ENCODE data around the gene GATA1. TPM values are rescaled to one million over a fixed set of nuclear protein-coding genes. Genes with fewer than 3 reads are reported as not detected.

The GATA1 gene
- total RNA-seq, 1 donor from 2014 or later: 0.87 TPM

DNA sequence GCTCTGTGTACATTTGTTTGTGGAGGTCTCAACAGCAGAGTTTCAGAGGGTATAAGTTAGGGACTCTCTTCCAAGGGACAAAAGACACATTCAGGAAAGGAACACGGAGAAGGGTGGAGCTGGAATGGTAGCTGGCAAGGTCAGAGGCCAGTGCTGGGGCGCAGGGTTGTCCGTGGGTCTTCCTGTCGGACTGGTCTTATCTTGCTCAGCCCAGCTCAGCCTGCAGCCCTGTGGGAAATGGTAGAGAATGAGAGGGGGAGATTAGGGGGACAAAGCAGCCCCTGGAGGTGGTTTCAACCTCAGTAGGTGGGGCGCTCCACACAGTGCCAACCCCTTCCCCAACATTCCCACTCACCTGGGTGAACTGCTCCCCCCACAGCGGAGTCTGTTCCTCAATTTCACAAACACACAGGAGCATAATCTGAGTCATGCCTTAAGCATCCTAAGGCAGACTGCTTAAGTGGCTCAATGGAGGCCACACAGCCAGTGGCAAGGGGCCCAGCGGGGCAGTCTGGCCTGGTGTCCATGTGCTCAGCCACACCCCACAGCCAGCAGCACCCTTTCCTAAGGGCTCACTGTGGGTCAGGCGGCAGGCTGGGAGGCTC is 8.6 kb downstream of the GATA1 start:
- TF ChIP-seq, protein P1, sequence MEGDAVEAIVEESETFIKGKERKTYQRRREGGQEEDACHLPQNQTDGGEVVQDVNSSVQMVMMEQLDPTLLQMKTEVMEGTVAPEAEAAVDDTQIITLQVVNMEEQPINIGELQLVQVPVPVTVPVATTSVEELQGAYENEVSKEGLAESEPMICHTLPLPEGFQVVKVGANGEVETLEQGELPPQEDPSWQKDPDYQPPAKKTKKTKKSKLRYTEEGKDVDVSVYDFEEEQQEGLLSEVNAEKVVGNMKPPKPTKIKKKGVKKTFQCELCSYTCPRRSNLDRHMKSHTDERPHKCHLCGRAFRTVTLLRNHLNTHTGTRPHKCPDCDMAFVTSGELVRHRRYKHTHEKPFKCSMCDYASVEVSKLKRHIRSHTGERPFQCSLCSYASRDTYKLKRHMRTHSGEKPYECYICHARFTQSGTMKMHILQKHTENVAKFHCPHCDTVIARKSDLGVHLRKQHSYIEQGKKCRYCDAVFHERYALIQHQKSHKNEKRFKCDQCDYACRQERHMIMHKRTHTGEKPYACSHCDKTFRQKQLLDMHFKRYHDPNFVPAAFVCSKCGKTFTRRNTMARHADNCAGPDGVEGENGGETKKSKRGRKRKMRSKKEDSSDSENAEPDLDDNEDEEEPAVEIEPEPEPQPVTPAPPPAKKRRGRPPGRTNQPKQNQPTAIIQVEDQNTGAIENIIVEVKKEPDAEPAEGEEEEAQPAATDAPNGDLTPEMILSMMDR (IDR thresholded peaks at IDR 0.05): no peak
- Histone ChIP-seq H3K36me3 (no peaks in the 10 kb centered on the region), H3K9me3 (no peaks in the 10 kb centered on the region), H3K27me3 (no peaks in the 10 kb centered on the region), H3K4me3 (no peak overlapping the region), H3K27ac (no peak overlapping the region), H3K4me1 (no peaks in the 10 kb centered on the region)
- intact Hi-C loops (cut with DNase I): no loop called here
- ATAC-seq: peak; percentile 94
- DNase-seq: peak; percentile 81

DNA sequence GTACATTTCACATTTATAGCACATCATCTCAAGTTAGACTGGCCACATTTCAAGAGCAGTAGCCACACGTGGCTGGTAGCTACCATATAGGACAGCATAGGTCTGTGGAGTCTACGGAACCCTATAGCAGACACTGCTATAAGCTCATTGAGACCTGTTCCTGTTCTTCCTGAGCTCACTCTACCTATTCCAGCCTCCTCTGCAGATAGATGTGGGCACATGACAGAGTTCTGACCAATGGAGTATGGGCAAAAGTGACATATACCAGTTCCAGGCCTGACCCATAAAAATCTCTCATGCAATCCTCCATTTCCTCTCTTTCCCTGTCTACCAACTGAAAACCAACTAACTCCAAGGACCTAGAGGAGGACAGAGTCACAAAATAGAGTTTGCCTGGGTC is 11.9 kb downstream of the GATA1 start:
- H3K36me3 ChIP-seq: no peaks in the 10 kb centered on the region
- DNase-seq (no peak), ATAC-seq (no peak)
- peaks cover 4% of the 10 kb centered on the region for H3K4me1 ChIP-seq
- TF ChIP-seq, protein P1 (IDR thresholded peaks at IDR 0.05): no peak
- H3K27ac ChIP-seq: no peak overlapping the region
- H3K9me3 ChIP-seq: no peaks in the 10 kb centered on the region
- no peaks in the 10 kb centered on the region for H3K27me3 ChIP-seq
- intact Hi-C loops (cut with DNase I): no loop called here
- no peak overlapping the region for H3K4me3 ChIP-seq

GRCh38 chrX:48800574-48801279 is 14.3 kb downstream of the GATA1 start:
- Histone ChIP-seq H3K4me1 (peaks cover 4% of the 10 kb centered on the region), H3K9me3 (no peaks in the 10 kb centered on the region), H3K4me3 (peak overlapping the region; percentile 61), H3K27me3 (no peaks in the 10 kb centered on the region), H3K27ac (peak overlapping the region; percentile 97), H3K36me3 (no peaks in the 10 kb centered on the region)
- TF ChIP-seq, protein P1 (IDR thresholded peaks at IDR 0.05): no peak
- intact Hi-C loops (cut with DNase I): no loop called here
- DNase-seq: no peak
- no peak for ATAC-seq

DNA sequence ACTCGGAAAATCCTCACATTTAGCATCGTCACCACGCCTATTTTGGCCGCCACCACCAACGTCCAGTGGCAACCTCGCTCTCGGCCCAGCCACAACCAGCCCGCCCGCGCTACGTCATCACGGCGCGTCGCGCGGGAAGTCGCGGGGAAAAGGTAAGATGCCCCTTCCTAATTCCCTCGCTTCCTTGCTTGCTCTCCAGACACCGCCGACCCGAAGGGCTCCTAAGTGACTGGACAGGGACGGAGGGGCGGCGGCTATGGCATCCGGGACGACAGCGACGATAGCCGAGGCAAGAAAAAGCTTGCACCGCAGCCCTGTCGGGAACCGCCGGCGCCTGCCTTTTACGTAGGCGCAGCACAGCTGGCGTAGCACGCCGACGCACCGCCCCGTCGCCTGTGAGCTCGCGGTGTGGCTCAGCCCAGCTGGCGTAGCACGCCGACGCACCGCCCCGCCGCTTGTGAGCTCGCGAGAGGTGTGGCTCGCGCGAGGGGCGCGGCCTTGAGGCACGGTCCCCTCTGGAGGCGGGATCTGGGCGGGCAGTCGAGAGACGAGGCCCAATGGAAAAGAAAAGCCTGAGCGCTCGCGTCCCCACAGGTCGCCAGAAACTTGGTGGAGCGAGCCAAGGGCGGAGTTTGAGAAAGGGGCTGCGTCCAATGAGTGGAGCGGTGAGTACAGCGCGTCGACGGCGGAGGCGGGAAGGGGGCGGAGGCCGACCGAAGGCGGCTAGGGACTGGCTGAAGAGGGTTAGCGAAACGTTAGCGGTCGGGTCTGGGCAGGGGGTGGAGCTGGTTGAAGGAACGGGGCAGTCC is 15.1 kb downstream of the GATA1 start, which contains the start of gene HDAC6:
Gene HDAC6 (plus strand): TSS at position 788 of the 809 bp plus-strand sequence. CDS start 626 bp downstream, outside the sequence.
- Histone ChIP-seq H3K4me3 (peak within 1 kb of the TSS; percentile 61), H3K27ac (peak within 1 kb of the TSS; percentile 97), H3K4me1 (peaks cover 4% of the 10 kb centered on the region), H3K9me3 (no peaks in the 10 kb centered on the region), H3K36me3 (no peaks in the 10 kb centered on the region), H3K27me3 (no peaks in the 10 kb centered on the region)
- TF ChIP-seq, protein P1 (IDR thresholded peaks at IDR 0.05): no peak
- DNase-seq (peak; percentile 98), ATAC-seq (peak; percentile 95)
- intact Hi-C loops (cut with DNase I): no loop called here

DNA sequence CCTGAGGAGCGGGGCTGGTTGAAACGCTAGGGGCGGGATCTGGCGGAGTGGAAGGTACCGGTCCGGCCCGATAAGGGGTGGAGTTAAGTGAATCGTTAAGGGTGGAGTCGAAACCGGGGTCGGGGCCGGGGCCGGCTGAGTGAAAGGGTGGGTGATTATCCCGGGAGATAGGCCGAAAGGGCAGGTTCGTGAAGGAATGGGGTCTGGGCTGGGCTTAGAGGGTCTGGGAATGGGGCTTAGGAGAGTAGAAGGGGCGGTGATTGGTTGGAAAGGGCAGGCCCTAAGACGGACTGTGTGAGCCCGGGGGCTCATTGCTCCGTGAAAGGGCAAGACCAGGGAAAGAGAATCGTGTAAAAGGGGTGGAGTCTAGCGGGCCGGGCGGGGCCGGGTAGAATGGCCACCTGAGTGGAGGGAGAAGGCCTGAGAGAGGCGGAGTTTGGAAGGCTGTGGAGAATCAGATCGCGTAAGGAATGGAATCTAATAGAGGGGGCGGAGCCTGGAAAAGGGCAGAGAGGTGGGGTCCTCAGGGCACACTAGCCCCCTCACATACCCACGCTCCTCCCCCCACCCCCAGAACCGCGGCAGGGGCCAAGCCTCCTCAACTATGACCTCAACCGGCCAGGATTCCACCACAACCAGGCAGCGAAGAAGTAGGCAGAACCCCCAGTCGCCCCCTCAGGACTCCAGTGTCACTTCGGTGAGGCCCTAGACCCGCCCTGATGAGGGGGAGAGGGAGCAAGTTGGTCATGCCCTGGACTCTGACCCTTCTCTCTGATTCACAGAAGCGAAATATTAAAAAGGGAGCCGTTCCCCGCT is 15.9 kb downstream of the GATA1 start:
- intact Hi-C loops (cut with DNase I): no loop called here

More for the DNA sequence above, 15.9 kb downstream of the GATA1 start:
- Histone ChIP-seq H3K9me3 (no peaks in the 10 kb centered on the region), H3K27me3 (no peaks in the 10 kb centered on the region), H3K27ac (peak overlapping the region; percentile 92), H3K4me1 (peaks cover 4% of the 10 kb centered on the region), H3K36me3 (no peaks in the 10 kb centered on the region), H3K4me3 (peak overlapping the region; percentile 58)
- ATAC-seq (peak; percentile 69), DNase-seq (peak; percentile 90)
- TF ChIP-seq, protein P1 (IDR thresholded peaks at IDR 0.05): no peak
